Activated CD8-positive, alpha-beta T cell treated with anti-CD3 and anti-CD28 coated beads for 36 hours (primary cell): Measurements from ENCODE around the gene EBLN2. TPM values are rescaled to one million over a fixed set of nuclear protein-coding genes. Genes with fewer than 3 reads are reported as not detected.

ENCODE experiments used
- ATAC-seq: fragments of 200-7000 bp; cut with Tn5 transposase; one replicate; pipeline ENCODE4 v1.10.0; 2021; ENCODE audit warnings: mild to moderate bottlenecking, moderate library complexity
- CTCF ChIA-PET: fragments of 350-600 bp; sonication (Branson Sonifier 250); formaldehyde crosslinking; loops from one replicate; lab custom pipeline; 2021; ENCODE audit warnings: antibody characterized with exemption; lab: Charles Lee
- POLR2A ChIA-PET: fragments of 350-600 bp; sonication (Branson Sonifier 250); formaldehyde crosslinking; loops from one replicate; lab custom pipeline; 2021; ENCODE audit warnings: antibody characterized with exemption; lab: Charles Lee
- DNase-seq: peaks from one replicate; pipeline ENCODE4 v3.0.0-alpha.2; 2020
- H3K27ac Mint-ChIP-seq: one replicate; pipeline ENCODE4 v1.8.0; 2021; ENCODE audit warnings: mild to moderate bottlenecking, mixed read lengths
- H3K27me3 Mint-ChIP-seq: one replicate; pipeline ENCODE4 v1.8.0; 2021; ENCODE audit warnings: mixed read lengths
- H3K36me3 Mint-ChIP-seq: one replicate; pipeline ENCODE4 v1.8.0; 2021; ENCODE audit warnings: low read depth, mixed read lengths
- H3K4me1 Mint-ChIP-seq: one replicate; pipeline ENCODE4 v1.8.0; 2021; ENCODE audit warnings: low read depth, mixed read lengths
- H3K4me3 Mint-ChIP-seq: one replicate; pipeline ENCODE4 v1.8.0; 2021; ENCODE audit warnings: mild to moderate bottlenecking, moderate library complexity, mixed read lengths
- H3K9me3 Mint-ChIP-seq: one replicate; pipeline ENCODE4 v1.8.0; 2021; ENCODE audit warnings: mixed read lengths
- intact Hi-C: fragments of 100-400 bp; cut with micrococcal nuclease; formaldehyde crosslinking; loops from one replicate; pipeline ENCODE4 v1.10.0; 2022
- total RNA-seq, 2 experiments: library from RNA; stranded (reverse); gene quantifications; one replicate each; pipeline ENCODE4 v1.2.3, GENCODE V29; 2021
- TF ChIP-seq, protein P1 (sequence below): fragments of 200-600 bp; IDR thresholded peaks from one replicate; pipeline ENCODE4 v1.8.0; 2022; ENCODE audit warnings: antibody characterized with exemption, mild to moderate bottlenecking

The EBLN2 gene
- total RNA-seq, 2 experiments from 2014 or later: 4.9 to 5.0 TPM

DNA sequence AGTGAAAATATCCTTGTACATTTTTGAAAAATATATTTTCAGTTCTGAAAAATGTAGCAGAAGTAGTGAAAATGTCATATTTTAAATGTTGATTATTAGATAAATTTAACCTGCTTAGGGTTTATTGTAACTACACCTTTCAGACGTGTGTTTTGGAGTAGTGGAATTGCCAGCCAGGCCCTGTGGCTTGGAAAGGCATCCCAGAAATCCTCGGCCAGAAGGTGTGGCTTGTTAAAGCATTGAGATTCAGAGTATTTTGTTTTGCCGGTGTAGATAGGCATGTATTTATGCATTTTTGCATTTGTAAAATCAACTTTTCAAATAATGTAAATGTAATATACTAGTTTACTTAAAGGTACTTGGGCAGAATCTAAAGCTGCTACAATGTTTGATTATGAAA lies 7.0 kb downstream of the EBLN2 start:
- Mint-ChIP-seq H3K4me3 (no peak overlapping the region), H3K27me3 (no peaks in the 10 kb centered on the region), H3K9me3 (no peaks in the 10 kb centered on the region), H3K36me3 (peaks cover 20% of the 10 kb centered on the region), H3K27ac (no peak overlapping the region), H3K4me1 (peaks cover 32% of the 10 kb centered on the region)
- ATAC-seq: no peak
- TF ChIP-seq, protein P1, sequence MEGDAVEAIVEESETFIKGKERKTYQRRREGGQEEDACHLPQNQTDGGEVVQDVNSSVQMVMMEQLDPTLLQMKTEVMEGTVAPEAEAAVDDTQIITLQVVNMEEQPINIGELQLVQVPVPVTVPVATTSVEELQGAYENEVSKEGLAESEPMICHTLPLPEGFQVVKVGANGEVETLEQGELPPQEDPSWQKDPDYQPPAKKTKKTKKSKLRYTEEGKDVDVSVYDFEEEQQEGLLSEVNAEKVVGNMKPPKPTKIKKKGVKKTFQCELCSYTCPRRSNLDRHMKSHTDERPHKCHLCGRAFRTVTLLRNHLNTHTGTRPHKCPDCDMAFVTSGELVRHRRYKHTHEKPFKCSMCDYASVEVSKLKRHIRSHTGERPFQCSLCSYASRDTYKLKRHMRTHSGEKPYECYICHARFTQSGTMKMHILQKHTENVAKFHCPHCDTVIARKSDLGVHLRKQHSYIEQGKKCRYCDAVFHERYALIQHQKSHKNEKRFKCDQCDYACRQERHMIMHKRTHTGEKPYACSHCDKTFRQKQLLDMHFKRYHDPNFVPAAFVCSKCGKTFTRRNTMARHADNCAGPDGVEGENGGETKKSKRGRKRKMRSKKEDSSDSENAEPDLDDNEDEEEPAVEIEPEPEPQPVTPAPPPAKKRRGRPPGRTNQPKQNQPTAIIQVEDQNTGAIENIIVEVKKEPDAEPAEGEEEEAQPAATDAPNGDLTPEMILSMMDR: no peak
- DNase-seq: no peak
- intact Hi-C loops: no loop called here
- CTCF ChIA-PET: no interaction called here
- POLR2A ChIA-PET: no interaction called here

- H3K27me3 Mint-ChIP-seq: no peaks in the 10 kb centered on the region
- H3K9me3 Mint-ChIP-seq: no peaks in the 10 kb centered on the region
- peaks cover 32% of the 10 kb centered on the region for H3K4me1 Mint-ChIP-seq
- no peak for DNase-seq
- H3K4me3 Mint-ChIP-seq: no peak overlapping the region
- TF ChIP-seq, protein P1: no peak
- H3K27ac Mint-ChIP-seq: no peak overlapping the region
- no peak for ATAC-seq
- POLR2A ChIA-PET: no interaction called here
- H3K36me3 Mint-ChIP-seq: peaks cover 19% of the 10 kb centered on the region
- CTCF ChIA-PET: interaction anchor here (1.5 kb wide), 1 partner anchor 12 kb away, joined by 4 read pairs; no protein-coding TSS in a partner anchor
- intact Hi-C loops: no loop called here
Measured at GRCh38 chr3:73069187-73069586, 7.7 kb downstream of the EBLN2 start.

DNA sequence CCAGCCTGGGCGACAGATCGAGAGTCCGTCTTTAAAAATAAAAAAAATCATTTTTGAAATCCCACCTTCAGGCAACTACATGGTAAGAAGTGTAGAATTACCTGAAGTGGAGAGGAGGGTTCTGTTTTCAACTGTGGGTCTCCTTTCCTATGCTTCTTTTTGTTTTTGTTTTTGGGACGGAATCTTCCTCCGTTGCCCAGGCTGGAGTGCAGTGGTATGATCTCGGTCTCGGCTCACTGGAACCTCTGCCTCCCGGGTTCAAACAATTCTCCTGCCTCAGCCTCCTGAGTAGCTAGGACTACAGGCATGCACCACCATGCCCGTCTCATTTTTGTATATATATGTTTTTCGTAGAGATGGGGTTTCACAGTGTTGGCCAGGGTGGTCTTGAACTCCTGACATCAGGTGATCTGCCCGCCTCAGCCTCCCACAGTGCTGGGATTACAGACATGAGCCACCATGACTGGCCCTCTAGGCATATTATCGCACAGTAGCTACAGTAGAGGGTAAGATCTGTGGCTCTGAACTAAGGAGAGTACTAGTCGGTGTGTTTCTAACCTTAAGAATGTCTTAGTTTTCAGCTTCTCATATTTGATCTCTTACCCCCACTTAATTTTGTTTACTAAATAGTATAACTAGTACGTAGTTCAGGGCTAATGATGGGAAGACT lies 8.5 kb downstream of the EBLN2 start:
- CTCF ChIA-PET: interaction anchor here (1.5 kb wide), 1 partner anchor 13 kb away, joined by 4 read pairs; no protein-coding TSS in a partner anchor
- H3K4me3 Mint-ChIP-seq: no peak overlapping the region
- peaks cover 12% of the 10 kb centered on the region for H3K36me3 Mint-ChIP-seq
- intact Hi-C loops: no loop called here
- peaks cover 32% of the 10 kb centered on the region for H3K4me1 Mint-ChIP-seq
- no peak for DNase-seq
- ATAC-seq: peak; percentile 35
- no peaks in the 10 kb centered on the region for H3K27me3 Mint-ChIP-seq
- POLR2A ChIA-PET: no interaction called here
- no peaks in the 10 kb centered on the region for H3K9me3 Mint-ChIP-seq
- no peak overlapping the region for H3K27ac Mint-ChIP-seq
- TF ChIP-seq, protein P1: no peak

DNA sequence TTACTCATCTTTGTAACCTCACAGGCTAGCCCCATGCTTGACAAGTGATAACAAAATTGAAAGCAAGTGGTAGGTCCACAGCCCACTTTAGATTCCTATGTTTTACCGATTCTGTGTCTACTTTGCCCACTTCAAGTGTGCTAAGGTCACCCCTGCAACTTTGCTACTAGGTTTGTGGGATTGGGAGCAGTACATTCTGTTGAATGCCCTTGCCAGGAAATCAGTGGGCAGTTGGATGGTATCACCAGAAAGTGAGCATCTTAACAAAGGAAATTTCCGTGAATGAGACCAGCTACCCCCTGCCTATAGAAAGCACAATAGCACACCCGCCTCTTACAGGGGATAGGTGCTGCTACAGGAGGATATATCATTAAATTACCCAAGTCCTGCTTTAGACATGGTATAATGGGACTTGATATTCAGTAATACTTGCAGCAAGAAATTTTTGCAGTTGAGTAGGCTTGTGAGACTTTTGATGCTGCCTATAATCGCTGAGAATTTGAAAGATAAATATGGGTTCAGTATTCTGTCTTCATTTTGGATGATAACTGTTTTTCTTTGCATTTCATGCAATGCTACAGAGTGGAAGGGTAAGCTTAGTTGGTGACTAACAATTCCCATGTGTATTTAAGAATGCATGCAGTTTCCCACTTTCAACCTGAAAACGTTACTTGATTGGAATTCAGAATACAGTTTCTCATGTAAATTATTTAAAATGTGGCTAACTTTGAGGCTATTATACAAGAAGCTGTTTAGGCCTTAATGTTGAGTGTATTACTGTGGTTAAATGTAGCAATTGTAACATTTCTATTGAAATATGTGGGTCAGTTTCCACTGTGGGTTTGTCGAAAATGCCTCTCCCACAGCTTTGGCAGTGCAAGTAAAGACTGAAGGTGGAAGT lies 9.5 kb downstream of the EBLN2 start:
- intact Hi-C loops: no loop called here
- no peak overlapping the region for H3K27ac Mint-ChIP-seq
- no peaks in the 10 kb centered on the region for H3K9me3 Mint-ChIP-seq
- H3K4me1 Mint-ChIP-seq: peaks cover 32% of the 10 kb centered on the region
- CTCF ChIA-PET: interaction anchor here (1.5 kb wide), 2 partner anchors 14 kb away, joined by 4 to 6 read pairs; no protein-coding TSS in a partner anchor
- TF ChIP-seq, protein P1: no peak
- ATAC-seq (peak; percentile 44), DNase-seq (no peak)
- H3K4me3 Mint-ChIP-seq: no peak overlapping the region
- H3K27me3 Mint-ChIP-seq: no peaks in the 10 kb centered on the region
- peaks cover 5% of the 10 kb centered on the region for H3K36me3 Mint-ChIP-seq
- POLR2A ChIA-PET: no interaction called here
